Fibroblast of lung (primary cell): Measurements from ENCODE around the gene AGO1. TPM values are rescaled to one million over a fixed set of nuclear protein-coding genes. Genes with fewer than 3 reads are reported as not detected.
A peak's percentile ranks its signal among the peaks of the same experiment; 100 is the strongest.

Experiments used
- DNase-seq, 2 donors: peaks; one replicate each; pipeline versions ENCODE4 v3.0.0 to v3.0.0-alpha.2; 2010; ENCODE audit warnings: low read depth in 2 of 2
- H2AFZ ChIP-seq: 2 replicates; pipeline ENCODE4 v1.5.1; 2012; ENCODE audit warnings: low read length, control low read depth, inconsistent platforms
- H3K27ac ChIP-seq: 2 replicates; pipeline ENCODE4 v1.5.1; 2011; ENCODE audit warnings: low read length, control low read depth; ENCODE audit not compliant: insufficient read depth
- H3K27me3 ChIP-seq: 2 replicates; pipeline ENCODE4 v1.5.1; 2011; ENCODE audit warnings: mild to moderate bottlenecking, low read length; ENCODE audit not compliant: control insufficient read depth, insufficient read depth
- H3K36me3 ChIP-seq: 2 replicates; pipeline ENCODE4 v1.5.1; 2011; ENCODE audit warnings: low read length; ENCODE audit not compliant: control insufficient read depth, insufficient read depth
- H3K4me1 ChIP-seq: 2 replicates; pipeline ENCODE4 v1.5.1; 2011; ENCODE audit warnings: low read length; ENCODE audit not compliant: control insufficient read depth, insufficient read depth; ENCODE audit errors: extremely low read depth
- H3K4me2 ChIP-seq: 2 replicates; pipeline ENCODE4 v1.5.1; 2011; ENCODE audit warnings: low read length, control low read depth; ENCODE audit not compliant: insufficient read depth; ENCODE audit errors: extremely low read depth
- H3K4me3 ChIP-seq, 4 experiments: fragments of 200-600 bp in 1 of 4; sonication (generic) in 1 of 4; replicated peaks in 1 of 4; 2 replicates each; pipeline ENCODE4 v1.5.1; 2011 to 2016; ENCODE audit warnings: low read length in 4 of 4, low read depth in 3 of 4, mild to moderate bottlenecking in 3 of 4, control low read depth in 2 of 4, inconsistent platforms in 1 of 4, mixed read lengths in 1 of 4; ENCODE audit not compliant: insufficient read depth in 1 of 4; ENCODE audit errors: control extremely low read depth in 1 of 4
- H3K79me2 ChIP-seq: 2 replicates; pipeline ENCODE4 v1.5.1; 2012; ENCODE audit warnings: mild to moderate bottlenecking, low read length, inconsistent platforms; ENCODE audit not compliant: control insufficient read depth, insufficient read depth
- H3K9ac ChIP-seq: 2 replicates; pipeline ENCODE4 v1.5.1; 2011; ENCODE audit warnings: mild to moderate bottlenecking, low read length, control low read depth; ENCODE audit not compliant: insufficient read depth
- H3K9me3 ChIP-seq: 2 replicates; pipeline ENCODE4 v1.5.1; 2012; ENCODE audit warnings: low read depth, low read length; ENCODE audit not compliant: control insufficient read depth, insufficient read depth
- H4K20me1 ChIP-seq: 2 replicates; pipeline ENCODE4 v1.5.1; 2011; ENCODE audit warnings: low read length; ENCODE audit not compliant: control insufficient read depth, insufficient read depth; ENCODE audit errors: extremely low read depth
- EZH2 ChIP-seq: IDR thresholded peaks from 2 replicates; pipeline ENCODE4 v1.5.1; 2012; ENCODE audit warnings: low read length, control low read depth, mild to moderate bottlenecking; ENCODE audit errors: missing control alignments
- polyA plus RNA-seq, 2 donors: library from polyadenylated mRNA; depleted of rRNA in 1 of 2; stranded (reverse) in 1 of 2; unstranded in 1 of 2; fragments of >200 nt; gene quantifications; 2 replicates each; pipeline ENCODE4 v1.2.1, GENCODE V29; 2011 to 2012; ENCODE audit warnings: missing spikeins in 1 of 2
- total RNA-seq: library from RNA; depleted of rRNA; stranded (reverse); fragments of >200 nt; gene quantifications from 2 replicates; pipeline ENCODE4 v1.2.1, GENCODE V29; 2014
- TF ChIP-seq, protein P1 (sequence below), 2 donors: IDR thresholded peaks in 1 of 2; conservative IDR thresholded peaks in 1 of 2; 1 replicate in 1 of 2; 2 replicates in 1 of 2; pipeline ENCODE4 v1.5.1; 2011 to 2012; ENCODE audit warnings: low read length in 2 of 2, control low read depth in 1 of 2, inconsistent platforms in 1 of 2, low read depth in 1 of 2, mild to moderate bottlenecking in 1 of 2

Gene AGO1
- total and polyA plus RNA-seq, 2 donors (not counting 1 experiment from before 2014, with no cell fraction given) = 7.6 to 12.8 TPM

DNA sequence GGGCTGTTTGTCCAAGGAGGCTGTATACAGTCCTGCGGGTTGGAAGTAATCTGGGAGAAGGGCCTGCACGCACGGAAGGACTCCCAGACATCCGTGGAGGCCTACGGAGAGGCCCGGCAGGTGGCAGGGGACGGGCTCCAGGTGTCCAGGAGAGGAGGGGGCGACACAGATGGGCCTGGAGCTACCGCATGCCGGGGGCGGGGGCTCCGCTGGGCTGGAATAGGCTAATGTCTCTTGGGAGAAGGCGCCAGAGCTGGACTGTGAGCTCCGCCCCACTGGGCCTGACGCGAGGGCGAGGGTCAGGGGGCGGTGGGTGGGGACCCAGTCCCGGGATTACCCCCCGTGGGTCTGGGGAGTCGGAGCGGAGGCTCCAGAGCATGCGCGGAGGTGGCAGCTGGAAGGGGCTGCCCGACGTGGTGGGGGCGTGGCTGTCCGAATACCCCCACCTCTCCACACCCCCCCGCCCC is 659 bp downstream of the AGO1 start:
- Histone ChIP-seq H4K20me1 (no peaks in the 10 kb centered on the region), H3K4me2 (peak overlapping the region; percentile 95), H2AFZ (peak overlapping the region; percentile 95), H3K4me3 (peak overlapping the region; percentile 97 to 100 (median 98)), H3K27me3 (no peaks in the 10 kb centered on the region), H3K36me3 (no peaks in the 10 kb centered on the region), H3K9me3 (no peaks in the 10 kb centered on the region), H3K27ac (peak overlapping the region; percentile 61), H3K9ac (peak overlapping the region; percentile 70), H3K4me1 (no peaks in the 10 kb centered on the region), H3K79me2 (no peaks in the 10 kb centered on the region)
- TF ChIP-seq, protein P1, sequence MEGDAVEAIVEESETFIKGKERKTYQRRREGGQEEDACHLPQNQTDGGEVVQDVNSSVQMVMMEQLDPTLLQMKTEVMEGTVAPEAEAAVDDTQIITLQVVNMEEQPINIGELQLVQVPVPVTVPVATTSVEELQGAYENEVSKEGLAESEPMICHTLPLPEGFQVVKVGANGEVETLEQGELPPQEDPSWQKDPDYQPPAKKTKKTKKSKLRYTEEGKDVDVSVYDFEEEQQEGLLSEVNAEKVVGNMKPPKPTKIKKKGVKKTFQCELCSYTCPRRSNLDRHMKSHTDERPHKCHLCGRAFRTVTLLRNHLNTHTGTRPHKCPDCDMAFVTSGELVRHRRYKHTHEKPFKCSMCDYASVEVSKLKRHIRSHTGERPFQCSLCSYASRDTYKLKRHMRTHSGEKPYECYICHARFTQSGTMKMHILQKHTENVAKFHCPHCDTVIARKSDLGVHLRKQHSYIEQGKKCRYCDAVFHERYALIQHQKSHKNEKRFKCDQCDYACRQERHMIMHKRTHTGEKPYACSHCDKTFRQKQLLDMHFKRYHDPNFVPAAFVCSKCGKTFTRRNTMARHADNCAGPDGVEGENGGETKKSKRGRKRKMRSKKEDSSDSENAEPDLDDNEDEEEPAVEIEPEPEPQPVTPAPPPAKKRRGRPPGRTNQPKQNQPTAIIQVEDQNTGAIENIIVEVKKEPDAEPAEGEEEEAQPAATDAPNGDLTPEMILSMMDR (conservative IDR thresholded peaks at IDR 0.05 in 1 of 2, IDR thresholded peaks at IDR 0.05 in 1 of 2; ENCODE audit: low read depth in 1 of 2, low read length in 2 of 2) = no peak
- TF ChIP-seq EZH2 = no peak
- DNase-seq = peak; percentile 20 to 34

DNA sequence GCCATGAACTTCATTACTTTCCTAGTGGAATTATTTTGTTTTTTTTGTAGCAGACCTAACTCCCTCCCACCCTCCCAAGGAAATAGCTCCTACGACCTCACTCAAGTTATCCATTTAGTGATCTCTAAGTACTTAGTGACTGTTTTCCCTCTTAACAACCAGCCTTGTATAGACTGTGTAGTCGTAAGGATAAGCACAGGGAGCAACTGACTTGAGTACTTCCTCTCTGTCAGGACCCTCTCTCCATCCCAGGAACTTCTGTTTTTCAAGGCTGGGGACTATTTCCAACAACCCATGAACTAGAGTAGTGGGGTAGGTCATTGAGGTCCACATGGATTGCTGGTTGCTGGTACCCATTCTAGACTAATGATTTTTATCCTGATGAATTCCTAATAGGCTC is 1.9 kb downstream of the AGO1 start:
- Histone ChIP-seq H3K4me2 (no peak overlapping the region), H3K79me2 (no peaks in the 10 kb centered on the region), H3K27ac (no peak overlapping the region), H3K9ac (no peak overlapping the region), H3K4me3 (no peak overlapping the region), H3K27me3 (no peaks in the 10 kb centered on the region), H3K36me3 (no peaks in the 10 kb centered on the region), H3K9me3 (no peaks in the 10 kb centered on the region), H3K4me1 (no peaks in the 10 kb centered on the region), H2AFZ (no peak overlapping the region), H4K20me1 (no peaks in the 10 kb centered on the region)
- no peak for DNase-seq
- no peak for TF ChIP-seq EZH2
- TF ChIP-seq, protein P1 (conservative IDR thresholded peaks at IDR 0.05 in 1 of 2, IDR thresholded peaks at IDR 0.05 in 1 of 2; ENCODE audit: low read depth in 1 of 2, low read length in 2 of 2) = no peak

DNA sequence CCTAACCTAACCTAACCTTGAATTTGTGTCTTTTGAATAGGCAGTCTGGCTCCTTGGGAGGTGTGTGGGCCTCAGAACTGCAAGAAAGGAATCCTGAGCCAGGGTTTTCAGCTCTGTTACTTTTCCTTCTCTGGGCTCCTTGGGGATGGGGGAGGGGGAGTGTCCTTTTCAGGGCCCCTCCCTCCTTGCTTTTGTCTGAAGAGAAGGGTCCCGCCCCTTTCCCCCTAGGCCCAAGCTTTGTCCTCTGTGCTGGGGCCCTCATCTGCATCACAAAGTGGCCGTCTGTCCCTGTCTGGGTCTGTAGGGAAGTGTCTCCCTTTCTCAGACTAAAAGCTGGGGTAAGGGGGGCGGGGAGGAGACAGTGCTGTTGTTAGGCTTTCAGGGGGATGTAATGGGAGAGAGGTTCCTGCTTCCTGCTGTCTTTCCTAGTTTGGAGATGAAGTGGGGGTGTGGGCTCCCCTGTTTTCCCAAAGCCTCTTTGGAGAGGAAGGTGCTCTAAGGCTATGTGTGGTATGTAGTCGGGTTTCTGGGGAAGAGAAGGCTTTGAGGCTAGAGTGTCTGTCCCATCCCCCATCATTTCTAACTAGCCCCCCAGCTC is 3.1 kb downstream of the AGO1 start:
- no peaks in the 10 kb centered on the region for H3K27me3 ChIP-seq
- no peaks in the 10 kb centered on the region for H3K36me3 ChIP-seq
- H3K27ac ChIP-seq = no peak overlapping the region
- H4K20me1 ChIP-seq = no peaks in the 10 kb centered on the region
- no peak for TF ChIP-seq EZH2
- TF ChIP-seq, protein P1 (conservative IDR thresholded peaks at IDR 0.05 in 1 of 2, IDR thresholded peaks at IDR 0.05 in 1 of 2; ENCODE audit: low read depth in 1 of 2, low read length in 2 of 2) = no peak
- H3K9ac ChIP-seq = no peak overlapping the region
- no peak for DNase-seq
- H3K4me2 ChIP-seq = no peak overlapping the region
- H2AFZ ChIP-seq = no peak overlapping the region
- H3K4me1 ChIP-seq = no peaks in the 10 kb centered on the region
- H3K9me3 ChIP-seq = no peaks in the 10 kb centered on the region
- H3K79me2 ChIP-seq = no peaks in the 10 kb centered on the region
- no peak overlapping the region for H3K4me3 ChIP-seq
